Renal pelvis (tissue), 4 donors: ENCODE results near the gene CRYGN. TPM values are rescaled to one million over a fixed set of nuclear protein-coding genes. Genes with fewer than 3 reads are reported as not detected.

Experiments
- DNase-seq: peaks from one replicate; pipeline ENCODE4 v3.0.0-alpha.2; 2013
- polyA plus RNA-seq, 3 donors: library from polyadenylated mRNA; unstranded; fragments of 120-200 nt; gene quantifications; one replicate each; pipeline ENCODE4 v1.2.1, GENCODE V29; 2013; ENCODE audit not compliant: insufficient read length in 3 of 3

Gene CRYGN
- polyA plus RNA-seq, 3 donors, result 2.5 to 5.1 (median 3.7) TPM

- DNase-seq, result no peak
These were observed 3.0 kb upstream of the CRYGN start for GRCh38 chr7:151442776-151443496.

GRCh38 chr7:151440799-151441445 is 981 bp upstream of the CRYGN start:
- no peak for DNase-seq

GRCh38 chr7:151438864-151439601 is 908 bp downstream of the CRYGN start:
- DNase-seq, result no peak

GRCh38 chr7:151437866-151438516 is 1.9 kb downstream of the CRYGN start:
- DNase-seq, result no peak

- no peak for DNase-seq
These were observed 2.8 kb downstream of the CRYGN start for GRCh38 chr7:151437159-151437553.

- no peak for DNase-seq
These were observed 3.3 kb downstream of the CRYGN start for GRCh38 chr7:151436446-151437158.

GRCh38 chr7:151435971-151436370 is 4.0 kb downstream of the CRYGN start:
- DNase-seq, result no peak

- no peak for DNase-seq
These were observed 4.6 kb downstream of the CRYGN start for GRCh38 chr7:151435103-151435916.

GRCh38 chr7:151434549-151434948 is 5.4 kb downstream of the CRYGN start:
- no peak for DNase-seq

GRCh38 chr7:151433721-151434400 is 6.1 kb downstream of the CRYGN start:
- no peak for DNase-seq

- no peak for DNase-seq
These were observed 7.1 kb downstream of the CRYGN start for GRCh38 chr7:151432658-151433521.

- no peak for DNase-seq
These were observed 8.1 kb downstream of the CRYGN start for GRCh38 chr7:151431768-151432311.

GRCh38 chr7:151431281-151431767 is 8.6 kb downstream of the CRYGN start:
- DNase-seq, result no peak

GRCh38 chr7:151430391-151431205 is 9.3 kb downstream of the CRYGN start:
- DNase-seq, result no peak

GRCh38 chr7:151429560-151430331 is 10.2 kb downstream of the CRYGN start:
- no peak for DNase-seq

- DNase-seq, result no peak
These were observed 10.7 kb downstream of the CRYGN start for GRCh38 chr7:151429237-151429559.
